GM18511 (cell line): Measurements from ENCODE around the gene LRRIQ1.
A peak's percentile ranks its signal among the peaks of the same experiment; 100 is the strongest.
"Not testable (repeated sequence)": the region's sequence is repeated elsewhere in the genome, so short reads cannot be mapped to it uniquely, and the experiment has no call there.

Source experiments
- ATAC-seq: cut with Tn5 transposase; IDR thresholded peaks from one replicate; pipeline ENCODE4 v1.9.1; 2021; ENCODE audit warnings: mild to moderate bottlenecking, moderate library complexity; ENCODE audit not compliant: unreplicated experiment

LRRIQ1 gene

GRCh38 chr12:85188619-85189018 is 152.5 kb downstream of the LRRIQ1 start:
- ATAC-seq: no peak

GRCh38 chr12:85190728-85191127 is 154.6 kb downstream of the LRRIQ1 start:
- no peak for ATAC-seq

GRCh38 chr12:85203809-85204208 is 167.7 kb downstream of the LRRIQ1 start:
- ATAC-seq: not testable (repeated sequence)

GRCh38 chr12:85206543-85206942 is 170.4 kb downstream of the LRRIQ1 start:
- ATAC-seq: no peak

GRCh38 chr12:85224339-85224738 is 188.2 kb downstream of the LRRIQ1 start:
- ATAC-seq: not testable (repeated sequence)

GRCh38 chr12:85225501-85225900 is 189.3 kb downstream of the LRRIQ1 start:
- no peak for ATAC-seq

- ATAC-seq: no peak
Measured at GRCh38 chr12:85237327-85237726, 201.2 kb downstream of the LRRIQ1 start.

- no peak for ATAC-seq
Measured at GRCh38 chr12:85244561-85244960, 208.4 kb downstream of the LRRIQ1 start.

- no peak for ATAC-seq
Measured at GRCh38 chr12:85253853-85254252, 217.7 kb downstream of the LRRIQ1 start.

- ATAC-seq: no peak
Measured at GRCh38 chr12:85257671-85258070, 221.5 kb downstream of the LRRIQ1 start.

GRCh38 chr12:85260447-85260846 is 224.3 kb downstream of the LRRIQ1 start:
- ATAC-seq: no peak

- no peak for ATAC-seq
Measured at GRCh38 chr12:85260896-85261295, 224.7 kb downstream of the LRRIQ1 start.

- ATAC-seq: no peak
Measured at GRCh38 chr12:85266356-85266755, 230.2 kb downstream of the LRRIQ1 start.

GRCh38 chr12:85273381-85274314 is 237.5 kb downstream of the LRRIQ1 start:
- peak; percentile 75 for ATAC-seq

GRCh38 chr12:85274315-85274651 is 238.1 kb downstream of the LRRIQ1 start:
- ATAC-seq: no peak

GRCh38 chr12:85275374-85275773 is 239.2 kb downstream of the LRRIQ1 start:
- ATAC-seq: no peak

- ATAC-seq: no peak
Measured at GRCh38 chr12:85277191-85277590, 241.0 kb downstream of the LRRIQ1 start.

- ATAC-seq: no peak
Measured at GRCh38 chr12:85277900-85278597, 241.9 kb downstream of the LRRIQ1 start.

GRCh38 chr12:85278598-85279448 is 242.7 kb downstream of the LRRIQ1 start:
- ATAC-seq: no peak

GRCh38 chr12:85279449-85280164 is 243.5 kb downstream of the LRRIQ1 start:
- ATAC-seq: peak; percentile 19
